Activated CD4-positive, alpha-beta T cell treated with anti-CD3 and anti-CD28 coated beads, Interleukin-2, amount 50 U/mL, for 16 hours (primary cell): ENCODE measurements around the gene BMI1.
A peak's percentile ranks its signal among the peaks of the same experiment; 100 is the strongest.
"Not testable (repeated sequence)": the region's sequence is repeated elsewhere in the genome, so short reads cannot be mapped to it uniquely, and the experiment has no call there.

ENCODE experiments used
- DNase-seq: peaks from one replicate; pipeline ENCODE4 v3.0.0-alpha.2; 2020

BMI1 gene

DNA sequence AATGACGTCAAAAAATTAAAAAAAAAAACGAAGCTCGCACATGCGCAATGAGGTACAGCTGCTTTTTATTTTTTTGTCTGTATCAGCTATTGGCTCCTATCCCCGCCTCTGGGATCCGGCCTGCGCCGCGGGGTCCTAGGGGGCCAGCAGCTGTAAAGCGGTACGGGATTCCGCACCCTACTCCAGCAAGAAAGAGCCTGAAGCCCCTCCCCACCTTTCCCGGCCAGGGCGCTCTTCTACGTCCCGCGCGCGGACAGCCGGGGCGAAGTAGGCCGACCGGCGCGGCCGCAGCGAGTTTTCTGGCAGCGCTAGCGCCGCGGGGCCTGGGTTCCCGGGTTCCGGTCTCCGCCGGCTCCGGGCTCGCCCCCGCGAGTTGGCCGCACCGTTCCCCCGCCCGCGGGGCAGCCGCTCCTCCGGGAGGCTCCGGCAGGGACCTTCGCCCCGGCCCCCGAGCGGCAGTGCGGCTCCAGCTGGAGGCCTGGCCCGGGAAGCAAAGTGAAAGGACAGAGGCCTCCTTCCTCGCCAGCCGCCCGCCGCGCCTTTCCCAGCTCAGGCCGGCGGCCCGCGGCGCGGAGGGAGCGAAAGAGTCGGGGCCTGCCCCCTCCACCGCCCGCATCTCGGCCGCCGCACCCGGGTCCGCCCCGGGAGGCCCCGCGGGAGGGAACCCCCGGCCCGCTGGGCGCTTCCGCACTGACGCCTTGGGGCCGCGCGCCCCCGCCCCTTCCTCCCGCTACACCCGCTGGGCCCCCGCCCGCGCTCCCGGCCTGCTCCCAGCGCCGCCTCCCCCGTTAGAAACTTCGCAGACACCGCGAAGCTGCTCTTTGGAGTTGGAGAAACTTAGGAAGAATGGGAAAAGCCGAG lies 19.7 kb downstream of the BMI1 start:
- peak; percentile 64 for DNase-seq

GRCh38 chr10:22341190-22341925 lies 20.5 kb downstream of the BMI1 start:
- DNase-seq: no peak

DNA sequence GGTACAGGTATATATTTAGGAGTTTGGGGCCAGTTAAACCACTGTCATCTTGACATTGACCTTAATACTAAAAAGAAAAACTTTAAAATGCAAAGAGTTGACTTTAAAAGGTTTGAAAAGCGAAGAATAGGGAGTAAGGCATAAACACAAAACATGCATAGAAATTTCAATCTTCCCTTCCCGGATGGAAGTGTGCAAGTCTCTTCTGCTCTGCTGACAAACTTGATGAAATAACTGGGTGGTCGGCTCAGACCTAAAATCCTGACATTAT lies 21.0 kb downstream of the BMI1 start:
- DNase-seq: no peak

- DNase-seq: no peak
Observed at GRCh38 chr10:22342421-22342820, 21.5 kb downstream of the BMI1 start.

DNA sequence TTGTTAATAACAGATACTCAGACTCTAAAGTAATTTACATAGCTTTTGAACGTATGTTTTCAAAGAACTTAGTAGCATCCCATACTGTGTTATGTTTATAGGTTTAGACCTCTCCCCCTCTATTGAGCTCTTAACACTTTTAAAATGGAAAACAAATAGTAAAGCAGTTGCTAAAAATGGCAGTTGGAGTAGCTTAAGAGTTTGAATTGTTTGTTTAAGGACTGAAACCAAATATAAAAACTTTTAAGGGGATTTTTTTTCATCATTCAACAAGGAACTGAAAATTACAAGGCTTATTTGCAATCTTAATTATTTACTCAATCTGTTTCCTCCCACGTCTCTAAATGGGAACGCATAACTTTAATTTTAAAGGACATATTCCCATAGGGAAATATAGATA lies 22.8 kb downstream of the BMI1 start:
- no peak for DNase-seq

GRCh38 chr10:22344249-22344648 lies 23.4 kb downstream of the BMI1 start:
- DNase-seq: no peak

GRCh38 chr10:22344781-22345300 lies 23.9 kb downstream of the BMI1 start:
- DNase-seq: no peak

DNA sequence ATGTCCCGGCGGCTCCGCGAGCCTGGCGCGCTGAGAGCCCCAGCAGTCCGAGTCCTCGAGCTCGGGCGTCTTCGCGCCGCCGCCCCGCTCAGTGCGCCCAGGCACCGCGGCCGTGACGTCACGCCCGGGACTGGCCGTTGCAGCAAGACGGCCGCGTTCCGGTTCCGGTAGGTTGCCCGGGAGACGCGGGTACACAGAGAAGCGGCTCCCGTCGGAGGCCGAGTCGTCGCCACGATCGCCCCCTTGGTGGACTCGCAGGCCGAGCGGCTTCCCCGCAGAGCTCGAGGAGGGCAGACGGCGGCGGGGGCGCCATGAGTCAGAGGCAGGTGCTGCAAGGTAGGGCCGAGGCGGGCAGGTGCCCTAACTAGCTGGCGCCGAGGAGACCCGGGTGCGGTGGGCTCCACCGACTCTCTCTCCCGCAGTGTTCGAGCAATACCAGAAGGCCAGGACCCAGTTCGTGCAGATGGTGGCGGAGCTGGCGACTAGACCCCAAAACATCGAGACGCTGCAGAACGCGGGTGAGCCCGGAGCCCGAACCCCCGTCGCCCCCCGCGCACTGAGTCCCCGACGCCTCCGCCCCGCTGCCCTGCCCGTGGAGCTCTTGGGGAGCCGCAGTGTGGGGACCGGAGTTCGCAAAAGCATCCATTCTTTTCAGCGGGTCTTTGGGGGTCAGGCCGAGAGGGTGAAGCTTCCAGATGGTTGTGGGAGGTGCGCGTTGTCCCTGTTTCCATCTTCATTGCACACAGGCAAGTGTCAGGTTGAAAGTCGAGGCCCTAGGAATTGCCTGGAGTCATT lies 24.6 kb downstream of the BMI1 start, which contains the start of gene SPAG6:
SPAG6 (plus strand) TSS at position 196 of the 795 bp plus-strand sequence; CDS start at position 312, 116 bp downstream.
- DNase-seq: peak; percentile 59

DNA sequence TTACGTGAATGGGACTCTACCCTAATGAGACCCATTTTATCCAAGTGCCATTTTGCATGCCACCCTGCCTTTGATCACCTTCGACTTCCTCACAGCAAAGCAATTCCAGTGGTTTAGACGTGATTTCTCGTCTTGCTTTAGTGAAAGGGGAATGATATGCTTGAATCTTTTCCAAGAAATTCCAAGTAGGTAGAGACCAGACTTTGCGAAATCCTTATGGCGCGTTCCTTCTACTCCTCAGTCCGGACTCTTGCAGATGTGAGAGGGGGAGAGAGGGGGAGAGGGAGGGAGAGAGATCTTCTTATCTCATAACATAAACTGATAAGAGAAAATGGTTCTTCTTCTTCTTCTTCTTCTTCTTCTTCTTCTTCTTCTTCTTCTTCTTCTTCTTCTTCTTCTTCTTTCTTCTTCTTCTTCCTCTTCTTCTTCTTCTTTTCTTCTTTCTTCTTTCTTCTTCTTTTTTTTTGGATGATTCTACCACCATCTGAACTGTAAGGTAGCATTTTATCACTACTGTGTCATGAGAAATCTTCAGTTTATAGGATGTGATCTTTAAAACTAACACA lies 25.3 kb downstream of the BMI1 start:
- no peak for DNase-seq

DNA sequence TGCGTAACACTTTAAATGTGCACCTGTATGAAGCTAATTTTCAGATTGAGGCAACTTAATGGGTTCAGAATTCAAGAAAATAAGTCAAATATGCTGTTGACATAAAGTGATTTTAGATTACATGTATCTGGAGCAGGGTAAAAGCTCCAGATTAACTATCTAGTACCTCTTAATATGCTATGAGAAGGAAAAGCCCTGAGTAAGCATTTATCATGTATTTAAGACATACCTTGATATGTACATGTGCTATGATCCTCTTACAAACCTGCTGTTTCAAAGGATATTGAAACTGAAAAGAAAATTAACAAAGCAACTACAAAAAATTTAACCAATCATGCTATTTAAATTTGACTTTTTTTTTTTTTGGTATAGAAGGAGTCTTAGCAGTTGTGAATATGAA lies 28.9 kb downstream of the BMI1 start:
- DNase-seq: no peak

- no peak for DNase-seq
Observed at GRCh38 chr10:22351131-22351703, 30.3 kb downstream of the BMI1 start.

DNA sequence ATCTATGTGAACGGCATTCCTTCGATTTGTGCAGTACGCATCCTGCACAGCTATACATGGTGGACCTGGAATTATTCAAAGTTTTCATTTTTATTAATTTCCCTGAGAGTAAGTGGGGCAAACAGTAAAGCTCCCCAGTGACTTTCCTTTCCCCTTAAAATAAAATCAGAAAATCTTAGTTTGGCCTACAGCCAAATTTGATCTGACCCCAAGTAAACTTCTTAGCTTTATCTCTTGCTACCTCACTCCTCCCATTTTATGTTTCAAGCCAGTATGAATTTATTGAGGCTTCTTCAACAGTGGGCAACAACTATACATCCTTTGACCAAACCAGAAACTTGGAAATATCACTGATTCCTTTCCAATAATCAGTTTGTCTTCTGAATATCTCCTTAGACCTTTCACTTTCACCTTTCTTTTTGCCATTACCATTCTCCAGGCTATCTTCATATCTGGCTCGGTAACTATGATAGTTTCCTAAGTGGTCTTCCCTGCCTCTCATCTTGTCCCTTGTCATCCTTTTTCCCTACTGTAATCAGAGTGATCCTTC lies 35.5 kb downstream of the BMI1 start:
- DNase-seq: no peak

- not testable (repeated sequence) for DNase-seq
Observed at GRCh38 chr10:22357770-22358169, 36.9 kb downstream of the BMI1 start.

DNA sequence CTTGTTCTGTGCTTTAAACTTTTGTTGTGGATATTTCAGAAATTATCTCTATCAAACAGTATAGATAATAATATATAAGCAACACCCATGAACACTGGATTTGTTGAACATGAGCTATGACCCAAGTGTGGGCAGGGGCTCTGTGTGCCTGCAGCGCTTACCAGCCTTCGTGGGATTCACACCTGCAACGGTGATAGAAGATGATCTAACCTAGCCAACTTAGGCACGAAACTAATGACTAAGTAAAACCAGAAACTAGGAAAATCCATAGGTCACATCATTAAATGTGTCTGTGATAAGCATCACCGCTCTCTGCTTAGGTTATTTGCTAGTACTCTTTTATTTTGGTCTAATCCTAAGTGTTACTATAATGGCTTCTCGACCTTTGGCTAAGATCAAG lies 42.4 kb downstream of the BMI1 start:
- peak; percentile 33 for DNase-seq

DNA sequence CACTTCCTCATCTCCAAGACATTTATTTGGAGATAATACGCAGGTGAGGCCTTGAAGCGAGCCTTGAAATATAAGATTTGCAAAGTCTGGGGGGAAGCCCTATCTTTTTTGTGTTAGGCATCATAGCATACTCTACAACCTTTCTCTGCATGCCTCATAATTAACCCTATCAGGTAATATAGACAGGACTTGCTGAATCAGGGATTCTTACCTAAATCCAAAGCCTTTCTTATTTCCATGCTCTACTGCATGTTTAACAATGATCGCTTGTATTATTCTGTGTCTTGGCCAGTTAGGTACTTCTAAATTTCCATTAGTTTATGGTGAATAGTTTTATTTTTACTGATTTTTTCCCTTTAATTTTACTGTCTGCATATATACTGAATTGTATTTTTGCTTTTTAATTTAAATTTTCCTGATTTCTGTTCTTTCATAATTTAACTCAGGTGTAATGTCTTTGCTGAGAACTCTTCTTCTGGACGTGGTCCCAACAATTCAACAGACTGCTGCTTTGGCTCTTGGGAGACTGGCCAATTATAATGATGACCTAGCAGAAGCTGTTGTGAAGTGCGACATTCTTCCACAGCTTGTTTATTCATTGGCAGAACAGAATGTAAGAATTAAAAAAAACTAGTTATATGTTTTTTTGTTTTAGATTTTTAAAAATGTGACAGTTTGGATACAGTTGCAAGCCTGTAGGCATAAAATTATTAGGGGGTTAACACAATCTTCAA lies 43.7 kb downstream of the BMI1 start:
- DNase-seq: no peak

- no peak for DNase-seq
Observed at GRCh38 chr10:22365233-22365632, 44.3 kb downstream of the BMI1 start.

GRCh38 chr10:22365644-22366434 lies 44.9 kb downstream of the BMI1 start:
- DNase-seq: no peak

- DNase-seq: no peak
Observed at GRCh38 chr10:22366435-22366703, 45.5 kb downstream of the BMI1 start.

GRCh38 chr10:22366771-22367170 lies 45.9 kb downstream of the BMI1 start:
- no peak for DNase-seq

- DNase-seq: peak; percentile 41
Observed at GRCh38 chr10:22367471-22367870, 46.6 kb downstream of the BMI1 start.

- DNase-seq: no peak
Observed at GRCh38 chr10:22368402-22368801, 47.5 kb downstream of the BMI1 start.
